GM12873 (cell line): Measurements from ENCODE around the gene IFT20.

Experiments
- CTCF ChIP-seq: IDR thresholded peaks from 2 replicates; pipeline ENCODE4 v1.5.1; 2012; ENCODE audit warnings: low read depth, mild to moderate bottlenecking, moderate library complexity, low read length, control low read depth; ENCODE audit not compliant: insufficient read depth; ENCODE audit errors: missing control alignments

Gene IFT20

GRCh38 chr17:28290703-28291102 lies 44.6 kb downstream of the IFT20 start:
- no peak for TF ChIP-seq CTCF

- TF ChIP-seq CTCF = no peak
Measured at GRCh38 chr17:28285965-28286364, 49.3 kb downstream of the IFT20 start.

DNA sequence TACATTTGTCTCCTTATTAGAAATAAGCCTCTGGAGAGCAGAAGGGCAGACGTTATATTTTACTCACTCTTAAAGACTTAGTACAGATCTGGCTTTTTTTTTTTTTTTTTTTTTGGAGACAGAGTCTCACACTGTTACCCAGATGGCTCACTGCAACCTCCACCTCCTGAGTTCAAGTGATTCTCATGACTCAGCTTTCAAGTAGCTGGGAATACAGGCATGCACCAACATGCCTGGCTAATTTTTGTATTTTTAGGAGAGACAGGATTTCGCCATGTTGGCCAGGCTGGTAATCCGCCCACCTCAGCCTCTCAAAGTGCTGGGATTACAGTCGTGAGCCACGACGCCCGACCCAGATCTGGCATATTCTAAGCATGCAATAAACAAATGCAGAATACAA lies 52.7 kb downstream of the IFT20 start:
- TF ChIP-seq CTCF = no peak

DNA sequence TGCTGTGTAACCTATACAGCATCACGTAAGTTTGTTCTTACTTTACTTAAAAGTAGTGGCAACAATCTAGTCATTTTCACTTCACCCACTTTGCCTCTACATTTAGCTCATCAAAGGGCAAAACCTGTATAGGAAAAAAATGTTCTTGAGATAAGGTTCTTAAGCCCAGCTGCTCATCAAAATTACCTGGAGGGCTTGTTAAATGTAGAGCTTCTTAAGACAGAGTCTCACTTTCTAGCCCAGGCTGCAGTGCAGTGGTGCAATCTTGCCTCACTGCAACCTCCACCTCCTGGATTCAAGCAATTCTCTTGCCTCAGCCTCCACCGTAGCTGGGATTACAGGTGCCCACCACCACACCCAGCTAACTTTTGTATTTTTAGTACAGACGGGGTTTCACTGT lies 54.4 kb downstream of the IFT20 start:
- TF ChIP-seq CTCF = no peak

DNA sequence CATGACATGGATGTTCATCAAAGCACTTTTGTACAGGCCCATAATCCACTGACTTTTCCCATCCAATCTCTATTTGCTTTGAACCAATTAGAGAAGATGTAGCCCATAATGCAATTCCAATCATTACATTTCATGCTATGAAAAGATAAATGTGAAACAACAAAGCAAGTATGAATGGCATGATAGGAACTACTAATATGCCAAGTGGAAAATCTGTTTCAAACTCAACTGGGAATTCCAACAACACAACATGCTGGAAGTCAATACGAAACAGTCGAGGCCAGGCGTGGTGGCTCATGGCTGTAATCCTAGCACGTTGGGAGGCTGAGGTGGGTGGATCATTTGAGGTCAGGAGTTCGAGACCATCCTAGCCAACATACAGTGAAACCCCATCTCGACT lies 55.9 kb downstream of the IFT20 start:
- no peak for TF ChIP-seq CTCF
